Chondrocyte (in vitro differentiated cells): ENCODE measurements around the gene NELFA. TPM values are rescaled to one million over a fixed set of nuclear protein-coding genes. Genes with fewer than 3 reads are reported as not detected.
"Not testable (repeated sequence)": the region's sequence is repeated elsewhere in the genome, so short reads cannot be mapped to it uniquely, and the experiment has no call there.

Experiments
- DNase-seq: peaks from one replicate; pipeline ENCODE4 v3.0.0; 2021; ENCODE audit warnings: mixed read lengths, low spot score
- H3K27ac Mint-ChIP-seq: one replicate; pipeline ENCODE4 v1.8.0; 2021; ENCODE audit warnings: mild to moderate bottlenecking, moderate library complexity, mixed read lengths; ENCODE audit not compliant: unreplicated experiment
- H3K27me3 Mint-ChIP-seq: 2 replicates; pipeline ENCODE4 v1.8.0; 2021; ENCODE audit warnings: low read depth, mixed read lengths
- H3K36me3 Mint-ChIP-seq: 2 replicates; pipeline ENCODE4 v1.8.0; 2021; ENCODE audit warnings: low read depth, mixed read lengths
- H3K4me1 Mint-ChIP-seq: 2 replicates; pipeline ENCODE4 v1.8.0; 2021; ENCODE audit warnings: low read depth, mild to moderate bottlenecking, mixed read lengths
- H3K4me3 Mint-ChIP-seq: one replicate; pipeline ENCODE4 v1.8.0; 2021; ENCODE audit warnings: mild to moderate bottlenecking, moderate library complexity, mixed read lengths; ENCODE audit not compliant: unreplicated experiment
- H3K9me3 Mint-ChIP-seq: 2 replicates; pipeline ENCODE4 v1.8.0; 2021; ENCODE audit warnings: low read depth, mixed read lengths
- total RNA-seq: library from RNA; stranded (reverse); gene quantifications from 3 replicates; pipeline ENCODE4 v1.2.1, GENCODE V29; 2021
- TF ChIP-seq, protein P1 (sequence below): fragments of 200-600 bp; sonication (generic); IDR thresholded peaks from 2 replicates; pipeline ENCODE4 v1.5.0; 2021; ENCODE audit warnings: antibody characterized with exemption, mild to moderate bottlenecking, moderate library complexity

Gene NELFA
- total RNA-seq, 1 donor from 2014 or later = 23.5 TPM

DNA sequence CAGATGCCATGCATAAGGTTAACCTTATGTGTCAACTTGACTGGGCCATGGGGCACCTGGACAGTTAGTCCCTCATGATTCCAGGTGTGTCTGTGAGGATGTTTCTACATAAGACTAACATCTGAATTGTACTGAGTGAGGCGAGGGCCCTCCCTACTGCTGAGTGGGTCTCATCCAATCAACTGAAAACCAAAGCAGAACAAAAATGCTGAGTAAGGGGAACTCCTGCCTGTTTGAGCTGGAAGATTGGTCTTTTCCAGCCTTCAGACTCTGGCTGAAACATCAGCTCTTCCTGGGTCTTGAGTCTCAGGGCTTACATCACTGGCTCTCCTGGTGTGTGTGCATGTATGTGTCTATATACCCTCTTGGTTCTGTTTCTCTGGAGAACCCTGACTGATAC lies 13.8 kb downstream of the NELFA start:
- H3K36me3 Mint-ChIP-seq = peaks cover 25% of the 10 kb centered on the region
- TF ChIP-seq, protein P1, sequence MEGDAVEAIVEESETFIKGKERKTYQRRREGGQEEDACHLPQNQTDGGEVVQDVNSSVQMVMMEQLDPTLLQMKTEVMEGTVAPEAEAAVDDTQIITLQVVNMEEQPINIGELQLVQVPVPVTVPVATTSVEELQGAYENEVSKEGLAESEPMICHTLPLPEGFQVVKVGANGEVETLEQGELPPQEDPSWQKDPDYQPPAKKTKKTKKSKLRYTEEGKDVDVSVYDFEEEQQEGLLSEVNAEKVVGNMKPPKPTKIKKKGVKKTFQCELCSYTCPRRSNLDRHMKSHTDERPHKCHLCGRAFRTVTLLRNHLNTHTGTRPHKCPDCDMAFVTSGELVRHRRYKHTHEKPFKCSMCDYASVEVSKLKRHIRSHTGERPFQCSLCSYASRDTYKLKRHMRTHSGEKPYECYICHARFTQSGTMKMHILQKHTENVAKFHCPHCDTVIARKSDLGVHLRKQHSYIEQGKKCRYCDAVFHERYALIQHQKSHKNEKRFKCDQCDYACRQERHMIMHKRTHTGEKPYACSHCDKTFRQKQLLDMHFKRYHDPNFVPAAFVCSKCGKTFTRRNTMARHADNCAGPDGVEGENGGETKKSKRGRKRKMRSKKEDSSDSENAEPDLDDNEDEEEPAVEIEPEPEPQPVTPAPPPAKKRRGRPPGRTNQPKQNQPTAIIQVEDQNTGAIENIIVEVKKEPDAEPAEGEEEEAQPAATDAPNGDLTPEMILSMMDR = no peak
- DNase-seq = no peak
- H3K27me3 Mint-ChIP-seq = no peaks in the 10 kb centered on the region
- no peak overlapping the region for H3K27ac Mint-ChIP-seq
- peaks cover 10% of the 10 kb centered on the region for H3K4me1 Mint-ChIP-seq
- H3K4me3 Mint-ChIP-seq = no peak overlapping the region
- peaks cover 21% of the 10 kb centered on the region for H3K9me3 Mint-ChIP-seq

DNA sequence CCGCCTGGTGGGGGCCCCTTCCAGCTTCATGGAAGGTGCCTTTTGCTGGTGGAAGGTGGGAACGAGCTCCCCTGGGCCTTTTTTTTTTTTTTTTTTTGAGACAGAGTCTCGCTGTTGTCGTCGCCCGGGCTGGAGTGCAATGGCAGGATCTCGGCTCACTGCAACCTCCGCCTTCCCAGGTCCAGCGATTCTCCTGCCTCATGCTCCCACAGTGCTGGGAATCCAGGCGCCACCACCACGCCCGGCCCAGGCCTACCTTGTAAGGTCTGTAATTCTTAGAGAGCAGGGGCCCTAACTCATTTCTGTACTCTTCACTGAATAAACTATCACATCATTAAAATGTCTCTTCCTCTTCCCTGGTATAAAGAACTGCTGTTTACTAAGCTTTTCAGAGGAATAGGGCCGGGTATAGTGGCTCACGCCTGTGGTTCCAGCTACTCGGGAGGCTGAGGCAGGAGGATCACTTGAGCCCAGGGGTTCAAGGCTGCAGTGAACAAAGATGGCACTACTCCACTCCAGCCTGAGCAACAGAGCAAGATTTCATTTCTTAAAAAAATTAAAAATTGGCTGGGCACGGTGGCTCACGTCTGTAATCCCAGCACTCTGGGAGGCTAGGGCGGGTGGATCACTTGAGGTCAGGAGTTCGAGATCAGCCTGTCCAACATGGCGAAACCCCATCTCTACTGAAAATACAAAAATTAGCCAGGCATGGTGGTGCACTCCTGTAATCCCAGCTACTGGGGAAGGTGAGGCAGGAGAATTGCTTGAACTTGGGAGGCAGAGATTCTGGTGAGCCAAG lies 14.9 kb downstream of the NELFA start:
- not testable (repeated sequence) for H3K4me3 Mint-ChIP-seq, H3K4me1 Mint-ChIP-seq, H3K27me3 Mint-ChIP-seq, H3K27ac Mint-ChIP-seq
- Mint-ChIP-seq H3K9me3 (peaks cover 12% of the 10 kb centered on the region), H3K36me3 (peaks cover 17% of the 10 kb centered on the region)
- peak; percentile 40 for DNase-seq

DNA sequence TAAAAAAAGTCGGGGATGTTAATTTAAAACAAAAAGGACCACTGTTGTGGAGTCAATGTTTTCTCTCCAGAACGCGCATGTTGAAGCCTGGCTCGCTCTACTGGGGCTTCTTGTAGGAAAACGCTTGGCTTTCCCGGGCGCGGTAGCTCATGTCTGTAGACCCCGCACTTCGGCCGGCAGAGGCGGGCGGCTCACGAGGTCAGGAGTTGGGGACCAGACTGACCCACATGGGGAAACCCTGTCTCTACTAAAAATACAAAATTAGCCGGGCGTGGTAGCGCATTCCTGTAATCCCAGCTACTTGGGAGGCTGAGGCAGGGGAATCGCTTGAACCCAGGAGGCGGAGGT lies 15.6 kb downstream of the NELFA start:
- no peak overlapping the region for H3K27ac Mint-ChIP-seq
- H3K4me1 Mint-ChIP-seq = no peaks in the 10 kb centered on the region
- peaks cover 6% of the 10 kb centered on the region for H3K9me3 Mint-ChIP-seq
- no peaks in the 10 kb centered on the region for H3K27me3 Mint-ChIP-seq
- peaks cover 12% of the 10 kb centered on the region for H3K36me3 Mint-ChIP-seq
- DNase-seq = peak; percentile 80
- TF ChIP-seq, protein P1 = no peak
- no peak overlapping the region for H3K4me3 Mint-ChIP-seq

DNA sequence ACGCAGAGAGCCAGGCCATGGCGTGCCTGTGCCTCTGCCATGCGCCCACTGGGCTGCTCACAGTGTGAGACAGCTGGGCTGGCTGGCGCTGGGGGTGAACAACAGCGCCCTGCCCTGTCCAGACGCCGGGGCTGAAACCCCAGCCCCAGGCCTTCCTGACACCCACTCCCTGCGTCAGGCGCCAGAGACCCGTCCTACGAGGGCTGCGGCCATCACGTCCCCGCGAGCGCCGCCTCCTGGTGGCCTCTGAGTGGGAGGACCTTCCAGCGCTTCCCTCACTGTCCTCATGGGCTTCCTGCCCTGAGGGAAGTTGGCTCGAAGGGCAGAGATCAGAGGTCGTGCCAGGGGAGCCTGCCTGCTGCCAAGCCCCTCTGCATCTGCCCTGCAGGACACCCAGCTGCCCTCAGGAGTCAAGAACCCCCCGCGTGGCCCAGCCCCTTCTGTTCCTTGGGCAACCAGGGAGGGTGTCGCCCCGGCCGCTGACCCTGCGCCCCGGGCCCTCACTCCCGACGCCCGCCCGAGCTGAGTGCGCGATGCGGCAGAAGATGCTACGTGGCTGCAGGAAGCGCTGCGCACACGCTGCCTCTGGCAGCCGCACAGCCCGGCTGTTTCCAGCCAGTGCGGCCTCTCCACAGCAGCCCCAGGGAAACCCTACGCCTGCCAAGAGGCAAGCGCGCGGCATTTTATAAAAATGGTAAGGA lies 16.2 kb downstream of the NELFA start:
- DNase-seq = peak; percentile 88
- no peak overlapping the region for H3K4me3 Mint-ChIP-seq
- H3K27me3 Mint-ChIP-seq = no peaks in the 10 kb centered on the region
- H3K27ac Mint-ChIP-seq = no peak overlapping the region
- no peaks in the 10 kb centered on the region for H3K4me1 Mint-ChIP-seq
- TF ChIP-seq, protein P1 = no peak
- H3K36me3 Mint-ChIP-seq = peaks cover 7% of the 10 kb centered on the region
- peaks cover 6% of the 10 kb centered on the region for H3K9me3 Mint-ChIP-seq

DNA sequence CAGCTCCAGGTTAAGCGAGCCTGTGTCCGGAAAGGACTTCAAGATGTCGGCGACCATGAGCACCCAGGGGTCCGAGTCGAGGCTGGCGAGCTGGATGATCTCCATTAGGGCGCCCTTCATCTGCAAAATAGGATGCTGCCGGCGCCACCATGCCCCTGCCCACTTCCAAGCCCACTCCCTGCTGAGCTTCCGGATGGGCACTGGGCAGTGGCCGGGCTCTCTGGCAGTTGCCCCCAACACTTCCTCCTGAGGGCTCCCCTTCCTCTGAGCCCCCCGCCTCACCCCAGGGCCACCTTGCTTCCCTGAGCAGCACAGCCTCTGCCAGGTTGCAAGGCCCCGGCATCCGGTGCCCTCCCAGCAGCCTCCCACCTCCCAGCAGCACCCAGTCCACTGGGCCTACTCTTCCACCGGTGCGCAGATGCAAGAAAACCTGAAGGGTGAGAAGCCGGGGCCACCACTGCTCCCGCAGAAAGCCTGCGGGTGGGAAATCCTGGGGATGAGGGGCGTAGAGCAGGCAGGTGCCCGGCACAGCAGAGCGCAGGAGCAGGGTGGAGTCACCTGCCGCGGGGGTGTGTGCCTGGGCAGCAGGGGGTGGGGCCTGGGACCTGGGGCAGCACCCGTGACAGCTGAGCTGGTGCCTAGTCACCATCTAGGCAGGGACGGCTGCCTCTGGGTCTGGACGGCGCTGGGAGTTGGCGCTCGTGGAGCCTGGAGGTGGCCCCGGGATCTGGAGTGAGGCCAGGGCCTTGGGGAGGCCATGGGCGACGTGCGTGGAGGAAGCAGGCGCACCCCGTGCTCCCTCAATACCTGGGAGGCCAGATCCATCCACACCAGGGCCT lies 17.0 kb downstream of the NELFA start:
- H3K27ac Mint-ChIP-seq = no peak overlapping the region
- H3K9me3 Mint-ChIP-seq = no peaks in the 10 kb centered on the region
- peak; percentile 91 for DNase-seq
- H3K4me3 Mint-ChIP-seq = no peak overlapping the region
- TF ChIP-seq, protein P1 = no peak
- no peaks in the 10 kb centered on the region for H3K27me3 Mint-ChIP-seq
- H3K36me3 Mint-ChIP-seq = peaks cover 5% of the 10 kb centered on the region
- H3K4me1 Mint-ChIP-seq = no peaks in the 10 kb centered on the region
